ENCODE measurements around the gene IRF7.

- no peak for TF ChIP-seq POLR2A (IDR thresholded peaks at IDR 0.05)
- TF ChIP-seq CTCF (IDR thresholded peaks at IDR 0.05), result no peak
These were observed 23.2 kb downstream of the IRF7 start for GRCh38 chr11:592501-592900.

Data from heart left ventricle (tissue), 13 donors.